PFSK-1 (cell line): ENCODE data around the gene GNMT.

Source experiments
- POLR2AphosphoS5 ChIP-seq: IDR thresholded peaks from 2 replicates; pipeline ENCODE4 v1.6.1; 2012; ENCODE audit warnings: low read depth, mild to moderate bottlenecking, control low read depth, low read length, moderate library complexity
- TAF1 ChIP-seq: IDR thresholded peaks from 2 replicates; pipeline ENCODE4 v1.6.1; 2012; ENCODE audit warnings: low read length, control low read depth, borderline replicate concordance; ENCODE audit not compliant: insufficient read depth

DNA sequence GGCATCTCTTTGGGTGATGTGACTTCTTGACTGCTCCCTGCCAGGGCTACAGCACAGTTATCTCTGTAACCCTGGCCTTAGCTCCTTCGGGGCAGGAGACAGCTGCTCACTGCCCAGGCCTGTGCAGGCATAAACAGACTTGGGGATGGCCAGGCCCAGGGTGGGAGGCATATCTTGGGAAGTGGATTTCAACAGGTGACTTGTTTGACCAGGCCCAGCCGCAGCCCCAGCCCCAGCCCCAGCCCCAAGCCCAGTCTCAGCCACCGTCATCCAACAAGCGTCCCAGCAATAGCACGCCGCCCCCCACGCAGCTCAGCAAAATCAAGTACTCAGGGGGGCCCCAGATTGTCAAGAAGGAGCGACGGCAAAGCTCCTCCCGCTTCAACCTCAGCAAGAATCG lies 45.7 kb downstream of the GNMT start:
- TF ChIP-seq POLR2AphosphoS5 (no peak), TAF1 (no peak)
